Measurements from ENCODE around the gene U2AF1L4. TPM values are rescaled to one million over a fixed set of nuclear protein-coding genes. Genes with fewer than 3 reads are reported as not detected.

U2AF1L4 gene
- total and polyA plus RNA-seq, 4 donors = 8.8 to 37.7 (median 24.7) TPM

DNA sequence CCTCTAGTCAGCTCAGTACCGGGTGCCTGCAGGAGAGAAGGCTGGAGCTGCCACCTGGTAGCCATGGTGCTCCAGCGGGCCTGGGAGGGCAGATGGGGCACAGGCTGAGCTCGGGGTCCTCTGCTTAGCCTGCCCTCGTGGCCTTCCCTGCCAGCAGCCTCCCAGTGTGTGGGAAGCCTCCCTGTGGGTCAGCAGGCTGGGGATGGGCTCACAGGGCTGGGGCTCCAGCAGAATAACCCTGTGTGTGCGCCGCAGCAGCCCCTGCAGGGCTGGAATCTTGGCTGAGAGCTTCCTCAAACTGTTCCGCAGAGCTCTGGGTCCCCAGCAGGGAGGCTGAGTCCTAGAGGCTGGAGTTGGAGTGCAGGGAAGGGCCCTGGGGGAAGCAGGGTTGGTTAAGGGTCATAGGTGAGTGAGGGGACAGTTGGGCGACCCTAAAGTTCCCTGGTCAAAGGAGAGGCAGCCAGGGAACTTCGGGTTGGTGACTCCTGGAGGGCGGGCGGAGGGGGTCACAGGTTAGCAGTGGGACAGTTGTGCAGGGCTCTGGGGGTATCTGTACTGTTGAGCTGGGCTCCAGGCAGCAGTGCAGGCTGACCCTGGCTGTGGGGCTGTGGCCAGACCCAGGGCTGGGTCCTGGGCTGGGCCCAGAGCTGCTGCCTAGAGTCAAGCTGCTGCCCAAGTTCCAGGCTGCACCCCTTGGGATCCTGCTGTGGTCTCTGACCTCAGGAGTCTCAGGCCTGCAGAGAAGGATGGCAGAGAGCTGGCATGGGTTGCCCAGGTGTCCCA lies 44.2 kb upstream of the U2AF1L4 start:
- Histone ChIP-seq H3K27me3 (ENCODE audit: control insufficient read depth, insufficient read depth, low read length) (no peaks in the 10 kb centered on the region), H3K9me3 (ENCODE audit: control insufficient read depth, insufficient read depth, low read length) (no peaks in the 10 kb centered on the region), H3K4me3 (ENCODE audit: low read depth, low read length) (no peak overlapping the region), H3K4me1 (ENCODE audit: control insufficient read depth, insufficient read depth, low read length) (no peaks in the 10 kb centered on the region), H3K36me3 (ENCODE audit: control insufficient read depth, insufficient read depth, low read length) (peaks cover 69% of the 10 kb centered on the region), H3K27ac (ENCODE audit: low read depth, low read length) (no peak overlapping the region)
- 76% methylated on average over 11 of the region's 11 CpGs for WGBS (ENCODE audit: insufficient coverage)
- DNase-seq (ENCODE audit: low read depth in 4 of 6, low spot score in 6 of 6) = peak in 1 of 6 donors; percentile 7

DNA sequence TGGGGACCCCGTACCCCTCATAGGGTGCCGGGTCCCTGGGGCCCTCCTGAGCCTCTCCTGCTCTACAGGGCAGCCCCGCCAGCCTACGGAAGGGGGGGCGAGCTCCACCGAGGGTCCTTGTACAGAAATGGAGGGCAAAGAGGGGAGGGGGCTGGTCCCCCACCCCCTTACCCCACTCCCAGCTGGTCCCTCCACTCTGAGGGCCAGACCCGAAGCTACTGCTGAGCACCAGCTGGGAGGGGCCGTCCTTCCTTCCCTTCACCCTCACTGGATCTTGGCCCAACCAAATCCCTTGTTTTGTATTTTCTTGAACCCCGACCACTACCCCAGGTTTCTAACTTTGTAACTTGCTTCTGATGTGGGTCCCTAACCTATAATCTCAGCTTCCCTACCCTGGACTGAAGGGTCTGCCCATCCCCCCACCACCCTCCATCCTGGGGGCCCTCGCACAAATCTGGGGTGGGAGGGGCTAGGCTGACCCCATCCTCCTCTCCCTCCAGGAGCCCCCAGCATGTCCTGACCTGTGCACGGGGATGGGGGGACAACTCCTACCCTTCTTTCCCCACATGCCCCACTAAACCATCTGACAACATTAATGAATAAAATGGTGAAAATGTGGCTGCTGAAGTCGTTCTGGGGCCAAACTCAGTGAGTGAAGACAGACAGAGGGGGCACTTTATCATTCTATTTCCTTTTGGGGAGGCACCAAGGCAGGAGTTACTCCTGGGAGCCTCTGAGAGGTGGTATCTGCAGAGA lies 43.2 kb upstream of the U2AF1L4 start:
- Histone ChIP-seq H3K27ac (ENCODE audit: low read depth, low read length) (no peak overlapping the region), H3K9me3 (ENCODE audit: control insufficient read depth, insufficient read depth, low read length) (no peaks in the 10 kb centered on the region), H3K4me1 (ENCODE audit: control insufficient read depth, insufficient read depth, low read length) (no peaks in the 10 kb centered on the region), H3K4me3 (ENCODE audit: low read depth, low read length) (no peak overlapping the region), H3K27me3 (ENCODE audit: control insufficient read depth, insufficient read depth, low read length) (no peaks in the 10 kb centered on the region), H3K36me3 (ENCODE audit: control insufficient read depth, insufficient read depth, low read length) (peaks cover 79% of the 10 kb centered on the region)
- WGBS (ENCODE audit: insufficient coverage) = 70% methylated on average over 2 of the region's 12 CpGs
- DNase-seq (ENCODE audit: low read depth in 4 of 6, low spot score in 6 of 6) = peak in 1 of 6 donors; percentile 1

GRCh38 chr19:35787227-35787799 lies 42.1 kb upstream of the U2AF1L4 start:
- Histone ChIP-seq H3K9me3 (ENCODE audit: control insufficient read depth, insufficient read depth, low read length) (no peaks in the 10 kb centered on the region), H3K36me3 (ENCODE audit: control insufficient read depth, insufficient read depth, low read length) (peaks cover 89% of the 10 kb centered on the region), H3K27ac (ENCODE audit: low read depth, low read length) (no peak overlapping the region), H3K27me3 (ENCODE audit: control insufficient read depth, insufficient read depth, low read length) (no peaks in the 10 kb centered on the region), H3K4me3 (ENCODE audit: low read depth, low read length) (no peak overlapping the region), H3K4me1 (ENCODE audit: control insufficient read depth, insufficient read depth, low read length) (no peaks in the 10 kb centered on the region)
- WGBS (ENCODE audit: insufficient coverage) = 93% methylated on average over 14 of the region's 15 CpGs
- peak in 1 of 6 donors; percentile 0 for DNase-seq (ENCODE audit: low read depth in 4 of 6, low spot score in 6 of 6)

- no peak overlapping the region for H3K4me3 ChIP-seq (ENCODE audit: low read depth, low read length)
- no peak overlapping the region for H3K27ac ChIP-seq (ENCODE audit: low read depth, low read length)
- WGBS (ENCODE audit: insufficient coverage) = 87% methylated on average over 26 of the region's 31 CpGs
- no peak for DNase-seq (ENCODE audit: low read depth in 4 of 6, low spot score in 6 of 6)
- no peaks in the 10 kb centered on the region for H3K27me3 ChIP-seq (ENCODE audit: control insufficient read depth, insufficient read depth, low read length)
- peaks cover 97% of the 10 kb centered on the region for H3K36me3 ChIP-seq (ENCODE audit: control insufficient read depth, insufficient read depth, low read length)
- H3K9me3 ChIP-seq (ENCODE audit: control insufficient read depth, insufficient read depth, low read length) = no peaks in the 10 kb centered on the region
- no peaks in the 10 kb centered on the region for H3K4me1 ChIP-seq (ENCODE audit: control insufficient read depth, insufficient read depth, low read length)
Measured at GRCh38 chr19:35786299-35787160, 41.3 kb upstream of the U2AF1L4 start.

GRCh38 chr19:35785339-35785627 lies 40.1 kb upstream of the U2AF1L4 start:
- H3K4me3 ChIP-seq (ENCODE audit: low read depth, low read length) = no peak overlapping the region
- H3K27ac ChIP-seq (ENCODE audit: low read depth, low read length) = no peak overlapping the region
- H3K27me3 ChIP-seq (ENCODE audit: control insufficient read depth, insufficient read depth, low read length) = no peaks in the 10 kb centered on the region
- peaks cover 100% of the 10 kb centered on the region for H3K36me3 ChIP-seq (ENCODE audit: control insufficient read depth, insufficient read depth, low read length)
- DNase-seq (ENCODE audit: low read depth in 4 of 6, low spot score in 6 of 6) = no peak
- WGBS (ENCODE audit: insufficient coverage) = 67% methylated on average over 4 of the region's 10 CpGs
- no peaks in the 10 kb centered on the region for H3K4me1 ChIP-seq (ENCODE audit: control insufficient read depth, insufficient read depth, low read length)
- no peaks in the 10 kb centered on the region for H3K9me3 ChIP-seq (ENCODE audit: control insufficient read depth, insufficient read depth, low read length)

- Histone ChIP-seq H3K4me1 (ENCODE audit: control insufficient read depth, insufficient read depth, low read length) (no peaks in the 10 kb centered on the region), H3K27me3 (ENCODE audit: control insufficient read depth, insufficient read depth, low read length) (no peaks in the 10 kb centered on the region), H3K36me3 (ENCODE audit: control insufficient read depth, insufficient read depth, low read length) (peaks cover 100% of the 10 kb centered on the region), H3K27ac (ENCODE audit: low read depth, low read length) (no peak overlapping the region), H3K9me3 (ENCODE audit: control insufficient read depth, insufficient read depth, low read length) (no peaks in the 10 kb centered on the region), H3K4me3 (ENCODE audit: low read depth, low read length) (no peak overlapping the region)
- DNase-seq (ENCODE audit: low read depth in 4 of 6, low spot score in 6 of 6) = no peak
- 61% methylated on average over 39 of the region's 45 CpGs for WGBS (ENCODE audit: insufficient coverage)
Measured at GRCh38 chr19:35784503-35785338, 39.5 kb upstream of the U2AF1L4 start.

DNA sequence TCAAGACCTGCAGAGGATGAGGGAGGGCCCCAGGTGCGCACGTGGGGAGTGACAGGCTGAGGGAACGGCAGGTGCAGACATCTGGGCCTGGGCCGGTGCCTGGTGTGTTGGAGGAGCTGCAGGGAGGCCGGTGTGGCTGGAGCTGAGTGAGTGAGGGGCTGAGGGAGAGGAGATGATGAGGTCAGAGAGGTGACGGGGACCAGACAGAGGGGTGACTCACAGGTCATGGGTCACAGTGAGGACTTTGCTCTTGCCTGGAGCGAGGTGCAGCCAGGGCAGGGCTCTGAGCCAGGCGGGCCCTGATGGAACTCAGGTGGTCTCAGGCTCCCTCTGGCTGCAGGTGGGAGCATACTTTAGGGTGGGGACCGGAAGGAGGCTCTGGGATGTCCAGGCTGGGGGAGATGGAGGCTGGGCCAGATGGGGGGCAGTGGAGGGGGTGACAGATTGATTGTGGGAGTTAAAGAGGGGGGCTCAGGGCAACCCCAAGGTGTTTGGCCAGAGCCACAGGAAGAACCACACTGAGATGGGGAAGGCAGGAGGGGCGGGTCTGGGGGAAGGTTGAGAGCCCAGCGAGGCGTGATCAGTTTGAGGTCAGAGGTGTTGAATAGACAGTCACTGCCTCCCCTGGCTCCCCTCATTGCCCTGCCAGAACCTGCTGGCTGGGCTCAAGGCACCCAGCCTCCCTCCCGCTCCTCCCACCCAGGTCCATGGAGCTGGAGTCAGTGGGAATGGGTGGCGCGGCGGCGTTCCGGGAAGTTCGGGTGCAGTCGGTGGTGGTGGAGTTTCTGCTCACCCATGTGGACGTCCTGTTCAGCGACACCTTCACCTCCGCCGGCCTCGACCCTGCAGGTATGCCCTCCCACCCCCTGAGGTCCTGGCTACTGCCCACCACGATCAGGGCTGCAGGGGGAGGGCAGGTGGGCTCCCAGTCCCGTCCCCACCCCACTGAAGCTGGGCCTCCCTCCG lies 38.5 kb upstream of the U2AF1L4 start:
- H3K27me3 ChIP-seq (ENCODE audit: control insufficient read depth, insufficient read depth, low read length) = no peaks in the 10 kb centered on the region
- DNase-seq (ENCODE audit: low read depth in 4 of 6, low spot score in 6 of 6) = peak in 1 of 6 donors; percentile 1
- WGBS (ENCODE audit: insufficient coverage) = 70% methylated on average over 18 of the region's 28 CpGs
- no peaks in the 10 kb centered on the region for H3K9me3 ChIP-seq (ENCODE audit: control insufficient read depth, insufficient read depth, low read length)
- peaks cover 4% of the 10 kb centered on the region for H3K4me1 ChIP-seq (ENCODE audit: control insufficient read depth, insufficient read depth, low read length)
- peaks cover 99% of the 10 kb centered on the region for H3K36me3 ChIP-seq (ENCODE audit: control insufficient read depth, insufficient read depth, low read length)
- H3K4me3 ChIP-seq (ENCODE audit: low read depth, low read length) = no peak overlapping the region
- no peak overlapping the region for H3K27ac ChIP-seq (ENCODE audit: low read depth, low read length)

DNA sequence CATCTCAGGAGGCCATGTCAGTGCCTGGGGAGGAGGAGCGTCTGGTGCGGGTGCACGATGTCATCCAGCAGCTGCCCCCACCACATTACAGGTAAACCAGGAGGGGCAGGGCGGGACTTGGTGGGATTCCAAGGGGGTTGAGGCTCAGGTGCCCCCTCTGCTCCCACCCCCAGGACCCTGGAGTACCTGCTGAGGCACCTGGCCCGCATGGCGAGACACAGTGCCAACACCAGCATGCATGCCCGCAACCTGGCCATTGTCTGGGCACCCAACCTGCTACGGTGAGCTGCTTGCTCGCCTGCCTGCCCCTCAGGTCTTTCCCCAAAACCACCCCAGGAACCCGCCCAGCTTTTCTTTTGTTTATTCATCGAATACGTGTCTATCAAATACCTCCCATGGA lies 37.4 kb upstream of the U2AF1L4 start:
- no peaks in the 10 kb centered on the region for H3K9me3 ChIP-seq (ENCODE audit: control insufficient read depth, insufficient read depth, low read length)

More for the DNA sequence above, 37.4 kb upstream of the U2AF1L4 start:
- WGBS (ENCODE audit: insufficient coverage) = 93% methylated on average over 9 of the region's 12 CpGs
- no peak overlapping the region for H3K4me3 ChIP-seq (ENCODE audit: low read depth, low read length)
- DNase-seq (ENCODE audit: low read depth in 4 of 6, low spot score in 6 of 6) = no peak
- no peak overlapping the region for H3K27ac ChIP-seq (ENCODE audit: low read depth, low read length)
- no peaks in the 10 kb centered on the region for H3K27me3 ChIP-seq (ENCODE audit: control insufficient read depth, insufficient read depth, low read length)
- H3K4me1 ChIP-seq (ENCODE audit: control insufficient read depth, insufficient read depth, low read length) = peaks cover 15% of the 10 kb centered on the region
- peaks cover 99% of the 10 kb centered on the region for H3K36me3 ChIP-seq (ENCODE audit: control insufficient read depth, insufficient read depth, low read length)

Data from spinal cord (tissue), 10 donors.